Measurements from ENCODE around the gene CLEC4F. TPM values are rescaled to one million over a fixed set of nuclear protein-coding genes. Genes with fewer than 3 reads are reported as not detected.

Gene CLEC4F
- total RNA-seq, 4 donors from 2014 or later = 1.4 TPM; not detected in 3

- no peaks in the 10 kb centered on the region for H3K27me3 ChIP-seq
- DNase-seq = no peak
- no peaks in the 10 kb centered on the region for H3K9me3 ChIP-seq
- intact Hi-C loops (cut with DNase I) = no loop called here
- H3K27ac ChIP-seq = no peak overlapping the region
- no peak overlapping the region for H3K4me3 ChIP-seq (replicated peaks in 1 of 3)
- H3K4me1 ChIP-seq = no peaks in the 10 kb centered on the region
- TF ChIP-seq POLR2A (IDR thresholded peaks at IDR 0.05) (no peak), CTCF (IDR thresholded peaks at IDR 0.05) (no peak)
- 88 to 90% methylated on average over 1 of the region's 1 CpG for WGBS, 2 donors
- no peaks in the 10 kb centered on the region for H3K36me3 ChIP-seq
These were observed 32.4 kb upstream of the CLEC4F start for GRCh38 chr2:70852824-70853223.

- Histone ChIP-seq H3K9me3 (no peaks in the 10 kb centered on the region), H3K27ac (no peak overlapping the region), H3K4me3 (replicated peaks in 1 of 3) (no peak overlapping the region), H3K36me3 (no peaks in the 10 kb centered on the region), H3K4me1 (no peaks in the 10 kb centered on the region), H3K27me3 (no peaks in the 10 kb centered on the region)
- WGBS, 2 donors = 66 to 67% methylated on average over 4 of the region's 4 CpGs
- DNase-seq = no peak
- TF ChIP-seq POLR2A (IDR thresholded peaks at IDR 0.05) (no peak), CTCF (IDR thresholded peaks at IDR 0.05) (no peak)
- intact Hi-C loops (cut with DNase I) = no loop called here
These were observed 31.3 kb upstream of the CLEC4F start for GRCh38 chr2:70851704-70852103.

GRCh38 chr2:70850925-70851324 lies 30.5 kb upstream of the CLEC4F start:
- no peak overlapping the region for H3K4me3 ChIP-seq (replicated peaks in 1 of 3)
- no peaks in the 10 kb centered on the region for H3K4me1 ChIP-seq
- no peaks in the 10 kb centered on the region for H3K36me3 ChIP-seq
- DNase-seq = no peak
- TF ChIP-seq CTCF (IDR thresholded peaks at IDR 0.05) = no peak
- TF ChIP-seq POLR2A (IDR thresholded peaks at IDR 0.05) = no peak
- H3K27ac ChIP-seq = no peak overlapping the region
- no peaks in the 10 kb centered on the region for H3K9me3 ChIP-seq
- WGBS, 2 donors = 39 to 50% methylated on average over 2 of the region's 2 CpGs
- intact Hi-C loops (cut with DNase I) = no loop called here
- H3K27me3 ChIP-seq = no peaks in the 10 kb centered on the region

- H3K27ac ChIP-seq = no peak overlapping the region
- H3K4me1 ChIP-seq = no peaks in the 10 kb centered on the region
- no peaks in the 10 kb centered on the region for H3K27me3 ChIP-seq
- intact Hi-C loops (cut with DNase I) = no loop called here
- no peak for TF ChIP-seq CTCF (IDR thresholded peaks at IDR 0.05)
- no peak for TF ChIP-seq POLR2A (IDR thresholded peaks at IDR 0.05)
- H3K4me3 ChIP-seq (replicated peaks in 1 of 3) = no peak overlapping the region
- 86 to 90% methylated on average over 7 of the region's 7 CpGs for WGBS, 2 donors
- no peak for DNase-seq
- no peaks in the 10 kb centered on the region for H3K9me3 ChIP-seq
- no peaks in the 10 kb centered on the region for H3K36me3 ChIP-seq
These were observed 22.0 kb upstream of the CLEC4F start for GRCh38 chr2:70842401-70842800.

- no peaks in the 10 kb centered on the region for H3K36me3 ChIP-seq
- H3K27ac ChIP-seq = no peak overlapping the region
- H3K4me3 ChIP-seq (replicated peaks in 1 of 3) = no peak overlapping the region
- 86 to 88% methylated on average over 9 to 10 of the region's 10 CpGs for WGBS, 2 donors
- no peaks in the 10 kb centered on the region for H3K4me1 ChIP-seq
- intact Hi-C loops (cut with DNase I) = no loop called here
- TF ChIP-seq CTCF (IDR thresholded peaks at IDR 0.05) (no peak), POLR2A (IDR thresholded peaks at IDR 0.05) (no peak)
- H3K27me3 ChIP-seq = no peaks in the 10 kb centered on the region
- DNase-seq = no peak
- no peaks in the 10 kb centered on the region for H3K9me3 ChIP-seq
These were observed 17.9 kb upstream of the CLEC4F start for GRCh38 chr2:70837980-70838925.
